HEK293 (cell line): ENCODE results near the gene RAP1GAP.

Experiments
- CTCF ChIA-PET: fragments of 350-600 bp; formaldehyde crosslinking; extraction: SDS; loops from one replicate; lab custom pipeline; 2021; ENCODE audit warnings: antibody characterized with exemption; lab: Yijun Ruan, JAX
- POLR2A ChIA-PET: fragments of 300-600 bp; formaldehyde crosslinking; extraction: SDS; loops from one replicate; lab custom pipeline; 2020; ENCODE audit warnings: antibody characterized with exemption, inconsistent platforms; lab: Yijun Ruan, JAX
- H3K27ac ChIP-seq: fragments of 200-500 bp; sonication (Bioruptor generic); 2 replicates; pipeline ENCODE4 v1.5.1; 2014; ENCODE audit warnings: low read depth, low read length, control low read depth, inconsistent platforms; ENCODE audit errors: extremely low read depth
- H3K36me3 ChIP-seq, 2 experiments: fragments of 200-500 bp in 1 of 2; sonication (Bioruptor generic) in 1 of 2; 1 replicate in 1 of 2; 2 replicates in 1 of 2; pipeline ENCODE4 v1.5.1; 2014 to 2017; ENCODE audit warnings: inconsistent platforms in 2 of 2, low read length in 2 of 2; ENCODE audit not compliant: control insufficient read depth in 2 of 2, insufficient read depth in 1 of 2
- H3K4me1 ChIP-seq: fragments of 200-500 bp; sonication (Bioruptor generic); 2 replicates; pipeline ENCODE4 v1.5.1; 2014; ENCODE audit warnings: mild to moderate bottlenecking, low read length, inconsistent platforms; ENCODE audit not compliant: control insufficient read depth, insufficient read depth
- H3K4me3 ChIP-seq: 2 replicates; pipeline ENCODE4 v1.5.1; 2011; ENCODE audit warnings: low read depth, mild to moderate bottlenecking, control low read depth, low read length, moderate library complexity
- H3K9me3 ChIP-seq: fragments of 200-500 bp; sonication (Bioruptor generic); 2 replicates; pipeline ENCODE4 v1.5.1; 2014; ENCODE audit warnings: low read depth, low read length, inconsistent platforms; ENCODE audit not compliant: control insufficient read depth, insufficient read depth
- IKZF3 ChIP-seq: fragments of 450-650 bp; IDR thresholded peaks from 2 replicates; pipeline ENCODE4 v1.5.0; 2018; ENCODE audit warnings: missing biosample characterization, mild to moderate bottlenecking, missing genetic modification characterization, moderate library complexity
- OVOL3 ChIP-seq: fragments of 450-650 bp; formaldehyde crosslinking; IDR thresholded peaks from 2 replicates; pipeline ENCODE4 v1.5.1; 2016; ENCODE audit warnings: missing biosample characterization, missing genetic modification characterization
- PRDM1 ChIP-seq: fragments of 450-650 bp; formaldehyde crosslinking; IDR thresholded peaks from 2 replicates; pipeline ENCODE4; 2016; ENCODE audit warnings: missing biosample characterization, missing genetic modification characterization
- PRDM10 ChIP-seq: fragments of 450-650 bp; formaldehyde crosslinking; IDR thresholded peaks from 2 replicates; pipeline ENCODE4 v1.5.1; 2016; ENCODE audit warnings: missing biosample characterization, missing genetic modification characterization
- RBAK ChIP-seq: fragments of 450-650 bp; formaldehyde crosslinking; IDR thresholded peaks from 2 replicates; pipeline ENCODE4 v1.5.1; 2016; ENCODE audit warnings: missing biosample characterization, missing genetic modification characterization
- SALL2 ChIP-seq: fragments of 450-650 bp; formaldehyde crosslinking; IDR thresholded peaks from 2 replicates; pipeline ENCODE4 v1.5.0; 2017; ENCODE audit warnings: missing biosample characterization, mild to moderate bottlenecking, missing genetic modification characterization, borderline replicate concordance
- ZFHX2 ChIP-seq: fragments of 450-650 bp; formaldehyde crosslinking; conservative IDR thresholded peaks from 2 replicates; pipeline ENCODE4 v1.5.1; 2016; ENCODE audit warnings: missing biosample characterization, missing genetic modification characterization
- ZFP69B ChIP-seq: fragments of 450-650 bp; formaldehyde crosslinking; IDR thresholded peaks from 2 replicates; pipeline ENCODE4 v1.5.1; 2016; ENCODE audit warnings: missing biosample characterization, missing genetic modification characterization
- ZNF133 ChIP-seq: fragments of 450-650 bp; formaldehyde crosslinking; IDR thresholded peaks from 2 replicates; pipeline ENCODE4 v1.5.1; 2016; ENCODE audit warnings: missing biosample characterization, missing genetic modification characterization
- ZNF174 ChIP-seq: fragments of 450-650 bp; formaldehyde crosslinking; IDR thresholded peaks from 2 replicates; pipeline ENCODE4 v1.5.0; 2017; ENCODE audit warnings: missing biosample characterization, mild to moderate bottlenecking, missing genetic modification characterization
- ZNF211 ChIP-seq: fragments of 450-650 bp; formaldehyde crosslinking; IDR thresholded peaks from 2 replicates; pipeline ENCODE4 v1.5.1; 2016; ENCODE audit warnings: low read depth, missing biosample characterization, missing genetic modification characterization
- ZNF302 ChIP-seq: fragments of 450-650 bp; formaldehyde crosslinking; IDR thresholded peaks from 2 replicates; pipeline ENCODE4 v1.5.1; 2016; ENCODE audit warnings: missing biosample characterization, missing genetic modification characterization, low read depth
- ZNF362 ChIP-seq: fragments of 450-650 bp; formaldehyde crosslinking; IDR thresholded peaks from 2 replicates; pipeline ENCODE4 v1.5.1; 2016; ENCODE audit warnings: missing biosample characterization, missing genetic modification characterization
- ZNF366 ChIP-seq: fragments of 450-650 bp; formaldehyde crosslinking; conservative IDR thresholded peaks from 2 replicates; pipeline ENCODE4 v1.5.1; 2016; ENCODE audit warnings: missing biosample characterization, missing genetic modification characterization
- ZNF488 ChIP-seq: fragments of 450-650 bp; formaldehyde crosslinking; IDR thresholded peaks from 2 replicates; pipeline ENCODE4 v1.5.1; 2016; ENCODE audit warnings: missing biosample characterization, missing genetic modification characterization
- ZNF514 ChIP-seq: fragments of 450-650 bp; formaldehyde crosslinking; IDR thresholded peaks from 2 replicates; pipeline ENCODE4 v1.5.1; 2016; ENCODE audit warnings: missing biosample characterization, missing genetic modification characterization
- ZNF548 ChIP-seq: fragments of 450-650 bp; formaldehyde crosslinking; IDR thresholded peaks from 2 replicates; pipeline ENCODE4 v1.5.1; 2016; ENCODE audit warnings: missing biosample characterization, missing genetic modification characterization
- ZNF558 ChIP-seq: fragments of 450-650 bp; formaldehyde crosslinking; IDR thresholded peaks from 2 replicates; pipeline ENCODE4 v1.5.1; 2016; ENCODE audit warnings: missing biosample characterization, missing genetic modification characterization
- ZNF600 ChIP-seq: fragments of 450-650 bp; formaldehyde crosslinking; IDR thresholded peaks from 2 replicates; pipeline ENCODE4 v1.5.1; 2016; ENCODE audit warnings: missing biosample characterization, missing genetic modification characterization
- ZNF624 ChIP-seq: fragments of 450-650 bp; formaldehyde crosslinking; IDR thresholded peaks from 2 replicates; pipeline ENCODE4 v1.5.1; 2017; ENCODE audit warnings: missing biosample characterization, missing genetic modification characterization
- ZNF670 ChIP-seq: fragments of 450-650 bp; formaldehyde crosslinking; IDR thresholded peaks from 2 replicates; pipeline ENCODE4 v1.5.1; 2016; ENCODE audit warnings: missing biosample characterization, missing genetic modification characterization, low read depth
- ZNF747 ChIP-seq: fragments of 450-650 bp; formaldehyde crosslinking; IDR thresholded peaks from 2 replicates; pipeline ENCODE4 v1.5.1; 2016; ENCODE audit warnings: missing biosample characterization, missing genetic modification characterization
- ZSCAN18 ChIP-seq: fragments of 450-650 bp; formaldehyde crosslinking; IDR thresholded peaks from 2 replicates; pipeline ENCODE4 v1.5.1; 2016; ENCODE audit warnings: missing biosample characterization, missing genetic modification characterization
- TF ChIP-seq, protein P1 (sequence below): fragments of 450-650 bp; formaldehyde crosslinking; IDR thresholded peaks from 2 replicates; pipeline ENCODE4 v1.5.1; 2017; ENCODE audit warnings: missing biosample characterization, missing genetic modification characterization
- TF ChIP-seq, protein P2 (sequence below): fragments of 450-650 bp; formaldehyde crosslinking; IDR thresholded peaks from 2 replicates; pipeline ENCODE4 v1.5.1; 2017; ENCODE audit warnings: missing biosample characterization, missing genetic modification characterization

RAP1GAP gene

GRCh38 chr1:21612057-21612456 lies 57.1 kb downstream of the RAP1GAP start:
- CTCF ChIA-PET: interaction anchor here (0.5 kb wide), 1 partner anchor 117 kb away, joined by 3 read pairs; no protein-coding TSS in a partner anchor
- H3K4me3 ChIP-seq: no peak overlapping the region
- no peaks in the 10 kb centered on the region for H3K9me3 ChIP-seq
- H3K36me3 ChIP-seq: no peaks in the 10 kb centered on the region
- POLR2A ChIA-PET: no interaction called here
- TF ChIP-seq IKZF3 (tag by site-specific recombination): no peak
- TF ChIP-seq, protein P1, sequence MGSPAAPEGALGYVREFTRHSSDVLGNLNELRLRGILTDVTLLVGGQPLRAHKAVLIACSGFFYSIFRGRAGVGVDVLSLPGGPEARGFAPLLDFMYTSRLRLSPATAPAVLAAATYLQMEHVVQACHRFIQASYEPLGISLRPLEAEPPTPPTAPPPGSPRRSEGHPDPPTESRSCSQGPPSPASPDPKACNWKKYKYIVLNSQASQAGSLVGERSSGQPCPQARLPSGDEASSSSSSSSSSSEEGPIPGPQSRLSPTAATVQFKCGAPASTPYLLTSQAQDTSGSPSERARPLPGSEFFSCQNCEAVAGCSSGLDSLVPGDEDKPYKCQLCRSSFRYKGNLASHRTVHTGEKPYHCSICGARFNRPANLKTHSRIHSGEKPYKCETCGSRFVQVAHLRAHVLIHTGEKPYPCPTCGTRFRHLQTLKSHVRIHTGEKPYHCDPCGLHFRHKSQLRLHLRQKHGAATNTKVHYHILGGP: no peak
- no peak for TF ChIP-seq SALL2 (tag by site-specific recombination)
- no peak for TF ChIP-seq ZSCAN18 (tag by site-specific recombination)
- TF ChIP-seq ZNF211 (tag by site-specific recombination): no peak
- TF ChIP-seq ZNF747: no peak
- no peak for TF ChIP-seq ZNF366
- no peak for TF ChIP-seq ZNF488 (tag by site-specific recombination)
- no peak for TF ChIP-seq OVOL3
- no peak for TF ChIP-seq ZNF558 (tag by site-specific recombination)
- TF ChIP-seq ZNF302 (tag by site-specific recombination): no peak
- TF ChIP-seq ZNF514 (tag by site-specific recombination): no peak
- no peak for TF ChIP-seq ZNF133 (tag by site-specific recombination)
- no peak for TF ChIP-seq PRDM10 (tag by site-specific recombination)
- TF ChIP-seq RBAK: no peak
- no peak for TF ChIP-seq ZNF670 (tag by site-specific recombination)
- no peak overlapping the region for H3K27ac ChIP-seq
- no peaks in the 10 kb centered on the region for H3K4me1 ChIP-seq

- CTCF ChIA-PET: no interaction called here
- Histone ChIP-seq H3K27ac (no peak overlapping the region), H3K9me3 (no peaks in the 10 kb centered on the region), H3K4me1 (no peaks in the 10 kb centered on the region), H3K4me3 (no peak overlapping the region), H3K36me3 (no peaks in the 10 kb centered on the region)
- POLR2A ChIA-PET: no interaction called here
- TF ChIP-seq ZFP69B (tag by site-specific recombination) (no peak), ZNF548 (tag by site-specific recombination) (no peak), ZNF600 (no peak), ZNF174 (no peak), ZNF747 (no peak), ZNF624 (tag by site-specific recombination) (no peak), ZFHX2 (tag by site-specific recombination) (0 out of 2 replicates have a peak, but pooled peaks have one; percentile 21), PRDM1 (tag by site-specific recombination) (peak; percentile 39; the same call in 1 of the 2 replicates), ZNF362 (tag by site-specific recombination) (no peak)
- TF ChIP-seq, protein P2, sequence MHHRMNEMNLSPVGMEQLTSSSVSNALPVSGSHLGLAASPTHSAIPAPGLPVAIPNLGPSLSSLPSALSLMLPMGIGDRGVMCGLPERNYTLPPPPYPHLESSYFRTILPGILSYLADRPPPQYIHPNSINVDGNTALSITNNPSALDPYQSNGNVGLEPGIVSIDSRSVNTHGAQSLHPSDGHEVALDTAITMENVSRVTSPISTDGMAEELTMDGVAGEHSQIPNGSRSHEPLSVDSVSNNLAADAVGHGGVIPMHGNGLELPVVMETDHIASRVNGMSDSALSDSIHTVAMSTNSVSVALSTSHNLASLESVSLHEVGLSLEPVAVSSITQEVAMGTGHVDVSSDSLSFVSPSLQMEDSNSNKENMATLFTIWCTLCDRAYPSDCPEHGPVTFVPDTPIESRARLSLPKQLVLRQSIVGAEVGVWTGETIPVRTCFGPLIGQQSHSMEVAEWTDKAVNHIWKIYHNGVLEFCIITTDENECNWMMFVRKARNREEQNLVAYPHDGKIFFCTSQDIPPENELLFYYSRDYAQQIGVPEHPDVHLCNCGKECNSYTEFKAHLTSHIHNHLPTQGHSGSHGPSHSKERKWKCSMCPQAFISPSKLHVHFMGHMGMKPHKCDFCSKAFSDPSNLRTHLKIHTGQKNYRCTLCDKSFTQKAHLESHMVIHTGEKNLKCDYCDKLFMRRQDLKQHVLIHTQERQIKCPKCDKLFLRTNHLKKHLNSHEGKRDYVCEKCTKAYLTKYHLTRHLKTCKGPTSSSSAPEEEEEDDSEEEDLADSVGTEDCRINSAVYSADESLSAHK: no peak
These were observed 58.0 kb downstream of the RAP1GAP start for GRCh38 chr1:21610989-21611785.
